ENCODE results near the gene RNU6-9.

DNA sequence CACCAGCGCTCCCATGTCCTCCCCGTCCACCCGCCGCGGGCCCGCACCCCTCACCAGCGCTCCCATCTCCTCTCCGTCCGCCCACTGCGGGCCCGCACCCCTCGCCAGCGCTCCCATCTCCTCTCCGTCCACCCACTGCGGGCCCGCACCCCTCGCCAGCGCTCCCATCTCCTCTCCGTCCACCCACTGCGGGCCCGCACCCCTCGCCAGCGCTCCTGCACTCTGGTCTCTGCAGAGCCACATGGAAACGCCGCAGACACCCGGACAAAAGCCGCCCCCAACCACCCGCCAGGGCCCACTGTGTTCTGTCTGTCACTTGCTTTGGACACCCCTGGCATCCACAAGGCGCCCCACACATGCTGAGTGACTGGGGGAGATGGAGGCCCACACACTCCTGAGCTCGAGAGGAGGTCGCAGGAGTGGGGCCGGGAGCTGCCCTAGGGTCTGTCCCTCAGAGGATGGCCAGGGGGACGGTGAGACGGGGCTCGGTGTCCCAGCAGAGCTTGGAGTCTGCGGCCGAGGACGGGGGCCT is 26.4 kb upstream of the RNU6-9 start:
- TF ChIP-seq, protein P1, sequence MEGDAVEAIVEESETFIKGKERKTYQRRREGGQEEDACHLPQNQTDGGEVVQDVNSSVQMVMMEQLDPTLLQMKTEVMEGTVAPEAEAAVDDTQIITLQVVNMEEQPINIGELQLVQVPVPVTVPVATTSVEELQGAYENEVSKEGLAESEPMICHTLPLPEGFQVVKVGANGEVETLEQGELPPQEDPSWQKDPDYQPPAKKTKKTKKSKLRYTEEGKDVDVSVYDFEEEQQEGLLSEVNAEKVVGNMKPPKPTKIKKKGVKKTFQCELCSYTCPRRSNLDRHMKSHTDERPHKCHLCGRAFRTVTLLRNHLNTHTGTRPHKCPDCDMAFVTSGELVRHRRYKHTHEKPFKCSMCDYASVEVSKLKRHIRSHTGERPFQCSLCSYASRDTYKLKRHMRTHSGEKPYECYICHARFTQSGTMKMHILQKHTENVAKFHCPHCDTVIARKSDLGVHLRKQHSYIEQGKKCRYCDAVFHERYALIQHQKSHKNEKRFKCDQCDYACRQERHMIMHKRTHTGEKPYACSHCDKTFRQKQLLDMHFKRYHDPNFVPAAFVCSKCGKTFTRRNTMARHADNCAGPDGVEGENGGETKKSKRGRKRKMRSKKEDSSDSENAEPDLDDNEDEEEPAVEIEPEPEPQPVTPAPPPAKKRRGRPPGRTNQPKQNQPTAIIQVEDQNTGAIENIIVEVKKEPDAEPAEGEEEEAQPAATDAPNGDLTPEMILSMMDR (IDR thresholded peaks at IDR 0.05; ENCODE audit: insufficient read depth, low read length, poor library complexity, severe bottlenecking): no peak
- TF ChIP-seq EZH2phosphoT487 (conservative IDR thresholded peaks at IDR 0.05; ENCODE audit: low read length): no peak
